Tibial nerve (tissue), 3 donors: ENCODE data around the gene CD226.

Experiments
- POLR2A ChIP-seq, 2 donors: fragments of 450-650 bp; IDR thresholded peaks; one replicate each; pipeline ENCODE4 v1.6.1; 2017; ENCODE audit warnings: antibody characterized with exemption in 2 of 2, mild to moderate bottlenecking in 2 of 2, moderate library complexity in 2 of 2
- TF ChIP-seq, protein P1 (sequence below), 5 experiments: fragments of 200-600 bp in 3 of 5; fragments of 450-650 bp in 2 of 5; sonication (generic) in 3 of 5; IDR thresholded peaks; one replicate each; pipeline ENCODE4 v1.5.1; 2016 to 2019; ENCODE audit warnings: antibody characterized with exemption in 5 of 5, mild to moderate bottlenecking in 3 of 5, moderate library complexity in 2 of 5

DNA sequence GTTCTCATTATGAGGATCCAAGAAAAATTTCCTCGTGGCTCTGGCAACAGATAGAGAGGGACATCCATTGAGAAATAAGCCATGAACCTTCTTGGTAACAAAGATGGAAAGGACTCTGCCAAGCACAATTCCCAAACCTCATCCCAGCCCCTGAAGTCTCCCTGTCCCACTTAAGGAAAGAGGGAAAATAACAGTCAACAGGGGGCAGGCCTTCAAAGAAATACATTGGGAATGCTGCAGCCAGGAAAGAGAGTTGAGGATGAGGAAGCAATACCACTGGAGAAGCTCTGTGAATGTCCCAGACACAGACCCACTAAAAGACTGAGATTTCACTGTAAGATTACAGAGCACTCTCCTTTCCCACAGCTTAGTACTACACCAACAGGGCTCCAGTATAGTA lies 93.2 kb downstream of the CD226 start:
- TF ChIP-seq, protein P1, sequence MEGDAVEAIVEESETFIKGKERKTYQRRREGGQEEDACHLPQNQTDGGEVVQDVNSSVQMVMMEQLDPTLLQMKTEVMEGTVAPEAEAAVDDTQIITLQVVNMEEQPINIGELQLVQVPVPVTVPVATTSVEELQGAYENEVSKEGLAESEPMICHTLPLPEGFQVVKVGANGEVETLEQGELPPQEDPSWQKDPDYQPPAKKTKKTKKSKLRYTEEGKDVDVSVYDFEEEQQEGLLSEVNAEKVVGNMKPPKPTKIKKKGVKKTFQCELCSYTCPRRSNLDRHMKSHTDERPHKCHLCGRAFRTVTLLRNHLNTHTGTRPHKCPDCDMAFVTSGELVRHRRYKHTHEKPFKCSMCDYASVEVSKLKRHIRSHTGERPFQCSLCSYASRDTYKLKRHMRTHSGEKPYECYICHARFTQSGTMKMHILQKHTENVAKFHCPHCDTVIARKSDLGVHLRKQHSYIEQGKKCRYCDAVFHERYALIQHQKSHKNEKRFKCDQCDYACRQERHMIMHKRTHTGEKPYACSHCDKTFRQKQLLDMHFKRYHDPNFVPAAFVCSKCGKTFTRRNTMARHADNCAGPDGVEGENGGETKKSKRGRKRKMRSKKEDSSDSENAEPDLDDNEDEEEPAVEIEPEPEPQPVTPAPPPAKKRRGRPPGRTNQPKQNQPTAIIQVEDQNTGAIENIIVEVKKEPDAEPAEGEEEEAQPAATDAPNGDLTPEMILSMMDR (IDR thresholded peaks at IDR 0.05), result no peak
- TF ChIP-seq POLR2A (IDR thresholded peaks at IDR 0.05), result no peak
